PC-3 (cell line): ENCODE results near the gene CSAD. TPM values are rescaled to one million over a fixed set of nuclear protein-coding genes. Genes with fewer than 3 reads are reported as not detected.
A peak's percentile ranks its signal among the peaks of the same experiment; 100 is the strongest.

ENCODE experiments used
- ATAC-seq: fragments of 200-7000 bp; cut with Tn5 transposase; 2 replicates; pipeline ENCODE4 v1.9.1; 2020; ENCODE audit warnings: mild to moderate bottlenecking, moderate library complexity
- BruUV-seq: library from RNA; stranded (reverse); fragments of 400-500 nt; replicated peaks from 2 replicates; lab custom pipeline; 2021; lab: Mats Ljungman, UMichigan
- CTCF ChIA-PET: fragments of 300-600 bp; sonication (Branson Sonifier 250); formaldehyde crosslinking; loops from one replicate; lab custom pipeline; 2022; ENCODE audit warnings: antibody characterized with exemption; lab: Charles Lee
- POLR2A ChIA-PET: fragments of 300-600 bp; sonication (Branson Sonifier 250); formaldehyde crosslinking; loops from one replicate; lab custom pipeline; 2022; ENCODE audit warnings: antibody characterized with exemption; ENCODE audit not compliant: unreplicated experiment; lab: Charles Lee
- DNase-seq: peaks from one replicate; pipeline ENCODE4 v3.0.0-alpha.2; 2015
- H2AFZ ChIP-seq: fragments of 300-600 bp; sonication (generic); 2 replicates; pipeline ENCODE4 v1.6.0; 2016; ENCODE audit warnings: antibody characterized with exemption, low read length
- H3F3A ChIP-seq: fragments of 300-600 bp; sonication (generic); one replicate; pipeline ENCODE4 v1.6.0; 2017; ENCODE audit warnings: antibody characterized with exemption, low read length, control low read depth, mild to moderate bottlenecking; ENCODE audit not compliant: unreplicated experiment
- H3K27ac ChIP-seq: fragments of 300-600 bp; sonication (generic); 2 replicates; pipeline ENCODE4 v1.5.1; 2016; ENCODE audit warnings: mild to moderate bottlenecking, low read length
- H3K27me3 ChIP-seq: fragments of 300-600 bp; sonication (generic); 2 replicates; pipeline ENCODE4 v1.6.1; 2016; ENCODE audit warnings: low read length, mixed read lengths
- H3K36me3 ChIP-seq: fragments of 300-600 bp; sonication (generic); 2 replicates; pipeline ENCODE4 v1.6.1; 2016; ENCODE audit warnings: low read depth, mixed run types, low read length, mixed read lengths
- H3K4me1 ChIP-seq: fragments of 300-600 bp; sonication (generic); 2 replicates; pipeline ENCODE4 v1.5.1; 2016; ENCODE audit warnings: low read length; ENCODE audit not compliant: insufficient read depth
- H3K4me2 ChIP-seq: fragments of 300-600 bp; sonication (generic); 2 replicates; pipeline ENCODE4 v1.6.0; 2016; ENCODE audit warnings: low read length
- H3K4me3 ChIP-seq: fragments of 300-600 bp; sonication (generic); 2 replicates; pipeline ENCODE4 v1.5.1; 2016; ENCODE audit warnings: mild to moderate bottlenecking, low read length, mixed read lengths
- H3K79me2 ChIP-seq: fragments of 300-600 bp; sonication (generic); 2 replicates; pipeline ENCODE4 v1.6.1; 2017; ENCODE audit warnings: low read length, mixed read lengths
- H3K9ac ChIP-seq: fragments of 300-600 bp; sonication (generic); 2 replicates; pipeline ENCODE4 v1.6.0; 2016; ENCODE audit warnings: mild to moderate bottlenecking, low read length
- H3K9me2 ChIP-seq: fragments of 300-600 bp; sonication (generic); replicated peaks from 2 replicates; pipeline ENCODE4 v1.6.1; 2016; ENCODE audit warnings: mixed run types, low read length, mixed read lengths
- H3K9me3 ChIP-seq: fragments of 300-600 bp; sonication (generic); 2 replicates; pipeline ENCODE4 v1.6.1; 2016; ENCODE audit warnings: low read length, mixed read lengths
- H4K20me1 ChIP-seq: fragments of 300-600 bp; sonication (generic); 2 replicates; pipeline ENCODE4 v1.6.1; 2016; ENCODE audit warnings: low read length, mixed read lengths
- EZH2 ChIP-seq: fragments of 300-600 bp; sonication (generic); IDR thresholded peaks from one replicate; pipeline ENCODE4 v1.6.1; 2017; ENCODE audit warnings: antibody characterized with exemption, mild to moderate bottlenecking, low read length; ENCODE audit not compliant: unreplicated experiment
- EZH2phosphoT487 ChIP-seq: fragments of 300-600 bp; sonication (generic); IDR thresholded peaks from 2 replicates; pipeline ENCODE4 v1.6.1; 2018; ENCODE audit warnings: mild to moderate bottlenecking, antibody characterized with exemption, low read length, borderline replicate concordance
- intact Hi-C: fragments of 100-400 bp; cut with micrococcal nuclease; formaldehyde crosslinking; loops from 2 replicates; pipeline ENCODE4 v1.9.0; 2023
- total RNA-seq: library from RNA; depleted of rRNA; stranded (reverse); fragments of >200 nt; gene quantifications from 2 replicates; pipeline ENCODE4 v1.2.3, GENCODE V29; 2014
- TF ChIP-seq, protein P1 (sequence below): fragments of 300-600 bp; sonication (generic); conservative IDR thresholded peaks from 2 replicates; pipeline ENCODE4 v1.5.1; 2017; ENCODE audit warnings: antibody characterized with exemption, low read depth, mild to moderate bottlenecking, low read length

CSAD gene
- total RNA-seq, 1 experiment from 2014 or later, result 21.5 TPM

DNA sequence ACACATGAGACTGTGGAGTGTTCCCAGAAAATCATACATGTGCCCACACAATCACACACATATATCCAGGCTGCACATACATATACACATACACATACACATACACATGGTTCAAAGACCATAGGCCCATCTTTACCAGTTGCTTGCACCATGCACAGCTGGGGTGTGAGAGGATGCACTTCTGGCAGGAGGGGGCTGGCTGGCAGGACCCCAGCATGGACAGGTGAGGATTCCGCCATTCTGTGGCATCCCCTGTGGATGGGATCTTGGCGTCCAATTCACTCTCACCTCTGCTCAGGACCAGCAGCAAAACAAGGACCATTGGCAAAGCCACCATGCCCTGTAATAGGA, 19.4 kb upstream of the CSAD start:
- H3K4me1 ChIP-seq, result peaks cover 10% of the 10 kb centered on the region
- H3K36me3 ChIP-seq, result no peaks in the 10 kb centered on the region
- H3K4me3 ChIP-seq, result no peak overlapping the region
- DNase-seq, result no peak
- H3K9me2 ChIP-seq, result no peaks in the 10 kb centered on the region
- POLR2A ChIA-PET, result no interaction called here
- CTCF ChIA-PET, result interaction anchor here (0.6 kb wide), 1 partner anchor 20 kb away, joined by 3 read pairs; no protein-coding TSS in a partner anchor
- H3K4me2 ChIP-seq, result no peak overlapping the region
- H3K27me3 ChIP-seq, result no peaks in the 10 kb centered on the region
- H3K9me3 ChIP-seq, result no peaks in the 10 kb centered on the region
- no peak overlapping the region for H3K27ac ChIP-seq
- H3K9ac ChIP-seq, result no peak overlapping the region
- no peaks in the 10 kb centered on the region for H4K20me1 ChIP-seq
- TF ChIP-seq, protein P1, sequence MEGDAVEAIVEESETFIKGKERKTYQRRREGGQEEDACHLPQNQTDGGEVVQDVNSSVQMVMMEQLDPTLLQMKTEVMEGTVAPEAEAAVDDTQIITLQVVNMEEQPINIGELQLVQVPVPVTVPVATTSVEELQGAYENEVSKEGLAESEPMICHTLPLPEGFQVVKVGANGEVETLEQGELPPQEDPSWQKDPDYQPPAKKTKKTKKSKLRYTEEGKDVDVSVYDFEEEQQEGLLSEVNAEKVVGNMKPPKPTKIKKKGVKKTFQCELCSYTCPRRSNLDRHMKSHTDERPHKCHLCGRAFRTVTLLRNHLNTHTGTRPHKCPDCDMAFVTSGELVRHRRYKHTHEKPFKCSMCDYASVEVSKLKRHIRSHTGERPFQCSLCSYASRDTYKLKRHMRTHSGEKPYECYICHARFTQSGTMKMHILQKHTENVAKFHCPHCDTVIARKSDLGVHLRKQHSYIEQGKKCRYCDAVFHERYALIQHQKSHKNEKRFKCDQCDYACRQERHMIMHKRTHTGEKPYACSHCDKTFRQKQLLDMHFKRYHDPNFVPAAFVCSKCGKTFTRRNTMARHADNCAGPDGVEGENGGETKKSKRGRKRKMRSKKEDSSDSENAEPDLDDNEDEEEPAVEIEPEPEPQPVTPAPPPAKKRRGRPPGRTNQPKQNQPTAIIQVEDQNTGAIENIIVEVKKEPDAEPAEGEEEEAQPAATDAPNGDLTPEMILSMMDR, result no peak
- TF ChIP-seq EZH2phosphoT487 (no peak), EZH2 (no peak)
- H3F3A ChIP-seq, result no peaks in the 10 kb centered on the region
- H2AFZ ChIP-seq, result no peak overlapping the region
- no TSS peak for BruUV-seq
- no peaks in the 10 kb centered on the region for H3K79me2 ChIP-seq
- no peak for ATAC-seq
- intact Hi-C loops, result no loop called here

DNA sequence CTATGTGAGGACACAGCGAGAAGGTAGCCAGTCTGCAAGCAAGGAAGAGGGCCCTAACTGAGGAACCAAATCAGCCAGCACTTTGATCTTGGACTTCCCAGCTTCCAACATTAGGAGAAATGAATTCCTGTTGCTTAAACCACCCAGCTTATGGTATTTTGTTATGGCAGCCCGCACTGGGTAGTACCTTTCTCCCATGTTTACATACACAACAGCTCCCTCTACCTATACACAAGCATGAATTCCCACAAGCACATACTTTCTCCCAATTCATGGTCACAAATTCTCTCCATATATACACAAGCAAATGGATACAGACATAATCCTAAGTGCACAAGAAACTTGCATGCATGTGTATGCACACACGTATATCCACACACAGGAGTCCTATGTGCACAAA, 19.0 kb upstream of the CSAD start:
- POLR2A ChIA-PET, result interaction anchor here (0.5 kb wide), 1 partner anchor 83 kb away, joined by 5 read pairs; no protein-coding TSS in a partner anchor
- peaks cover 10% of the 10 kb centered on the region for H3K4me1 ChIP-seq
- DNase-seq (no peak), ATAC-seq (no peak)
- no peaks in the 10 kb centered on the region for H3K27me3 ChIP-seq
- no peaks in the 10 kb centered on the region for H3K9me3 ChIP-seq
- no peak overlapping the region for H3K4me3 ChIP-seq
- intact Hi-C loops, result no loop called here
- no peak for TF ChIP-seq EZH2phosphoT487
- TF ChIP-seq, protein P1, result 0 out of 2 replicates have a peak, but pooled peaks have one; percentile 14
- CTCF ChIA-PET, result no interaction called here
- no peaks in the 10 kb centered on the region for H3K79me2 ChIP-seq
- no peaks in the 10 kb centered on the region for H3F3A ChIP-seq
- H3K36me3 ChIP-seq, result no peaks in the 10 kb centered on the region
- no peaks in the 10 kb centered on the region for H4K20me1 ChIP-seq
- no peaks in the 10 kb centered on the region for H3K9me2 ChIP-seq
- no peak overlapping the region for H2AFZ ChIP-seq
- H3K9ac ChIP-seq, result no peak overlapping the region
- no peak overlapping the region for H3K4me2 ChIP-seq
- BruUV-seq, result no TSS peak
- H3K27ac ChIP-seq, result no peak overlapping the region

DNA sequence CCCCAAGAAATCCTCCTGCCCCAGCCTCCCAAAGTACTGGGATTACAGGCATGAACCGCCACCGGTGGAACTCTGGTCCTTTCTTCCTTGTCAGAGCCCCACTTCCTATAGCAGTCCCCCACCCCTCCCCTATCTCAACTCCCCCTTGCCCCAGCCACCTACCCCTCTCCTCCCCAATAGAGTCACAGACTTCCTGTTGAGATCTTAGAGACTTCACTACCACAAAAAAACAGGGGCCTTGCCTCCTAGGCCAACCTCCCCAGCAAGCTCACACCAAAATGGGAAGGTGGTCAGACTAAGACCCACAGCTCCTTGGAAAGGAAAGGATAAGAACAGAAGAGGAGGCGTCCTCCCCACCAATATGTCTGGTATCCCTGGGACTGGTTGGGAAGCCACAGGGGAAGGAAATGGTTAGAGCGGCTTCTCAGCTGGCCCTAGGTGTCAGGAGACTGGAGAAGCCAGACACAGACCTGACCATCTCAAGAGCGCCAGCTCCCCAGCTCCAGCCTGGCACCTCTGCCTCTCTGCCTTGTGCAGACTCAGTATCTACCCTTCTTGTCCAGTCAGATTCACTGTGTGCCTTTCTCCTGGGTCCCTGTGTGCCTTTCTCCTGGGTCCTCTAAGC, 17.9 kb upstream of the CSAD start:
- H3K4me3 ChIP-seq, result no peak overlapping the region
- ChIA-PET POLR2A (no interaction called here), CTCF (no interaction called here)
- BruUV-seq, result no TSS peak
- no peaks in the 10 kb centered on the region for H3K36me3 ChIP-seq
- H3K9me2 ChIP-seq, result no peaks in the 10 kb centered on the region
- intact Hi-C loops, result no loop called here
- H3F3A ChIP-seq, result no peaks in the 10 kb centered on the region
- no peak for ATAC-seq
- TF ChIP-seq EZH2phosphoT487 (no peak), EZH2 (no peak)
- TF ChIP-seq, protein P1, result no peak
- no peak overlapping the region for H3K27ac ChIP-seq
- no peaks in the 10 kb centered on the region for H3K79me2 ChIP-seq
- H2AFZ ChIP-seq, result no peak overlapping the region
- H3K27me3 ChIP-seq, result no peaks in the 10 kb centered on the region
- H3K4me2 ChIP-seq, result no peak overlapping the region
- no peak for DNase-seq
- H3K9ac ChIP-seq, result no peak overlapping the region
- H3K9me3 ChIP-seq, result no peaks in the 10 kb centered on the region
- H3K4me1 ChIP-seq, result peaks cover 10% of the 10 kb centered on the region
- H4K20me1 ChIP-seq, result no peaks in the 10 kb centered on the region
